ENCODE data around the gene NID2.
A peak's percentile ranks its signal among the peaks of the same experiment; 100 is the strongest.

Gene NID2

GRCh38 chr14:52055167-52055566, 13.7 kb downstream of the NID2 start:
- no peak for DNase-seq

- DNase-seq = no peak
Observed at GRCh38 chr14:52054678-52055077, 14.2 kb downstream of the NID2 start.

- no peak for DNase-seq
Observed at GRCh38 chr14:52053044-52053443, 15.8 kb downstream of the NID2 start.

- peak; percentile 87 for DNase-seq
Observed at GRCh38 chr14:52052288-52052943, 16.4 kb downstream of the NID2 start.

- DNase-seq = peak; percentile 92
Observed at GRCh38 chr14:52051871-52052270, 17.0 kb downstream of the NID2 start.

GRCh38 chr14:52051251-52051650, 17.6 kb downstream of the NID2 start:
- no peak for DNase-seq

- no peak for DNase-seq
Observed at GRCh38 chr14:52049721-52050588, 18.9 kb downstream of the NID2 start.

- DNase-seq = no peak
Observed at GRCh38 chr14:52049271-52049670, 19.6 kb downstream of the NID2 start.

- peak; percentile 72 for DNase-seq
Observed at GRCh38 chr14:52048641-52049204, 20.1 kb downstream of the NID2 start.

- no peak for DNase-seq
Observed at GRCh38 chr14:52048116-52048515, 20.7 kb downstream of the NID2 start.

GRCh38 chr14:52046376-52046917, 22.4 kb downstream of the NID2 start:
- no peak for DNase-seq

GRCh38 chr14:52044791-52045522, 23.9 kb downstream of the NID2 start:
- peak; percentile 93 for DNase-seq

GRCh38 chr14:52043690-52044089, 25.2 kb downstream of the NID2 start:
- peak; percentile 58 for DNase-seq

GRCh38 chr14:52042371-52043289, 26.2 kb downstream of the NID2 start:
- no peak for DNase-seq

- DNase-seq = no peak
Observed at GRCh38 chr14:52040598-52040997, 28.3 kb downstream of the NID2 start.

GRCh38 chr14:52039124-52039815, 29.6 kb downstream of the NID2 start:
- no peak for DNase-seq

- peak; percentile 72 for DNase-seq
Observed at GRCh38 chr14:52033101-52033642, 35.7 kb downstream of the NID2 start.

GRCh38 chr14:52032204-52032801, 36.6 kb downstream of the NID2 start:
- peak; percentile 58 for DNase-seq

GRCh38 chr14:52031781-52032180, 37.1 kb downstream of the NID2 start:
- peak; percentile 80 for DNase-seq

GRCh38 chr14:52029881-52030280, 39.0 kb downstream of the NID2 start:
- peak; percentile 35 for DNase-seq
